Activated effector memory CD4-positive, alpha-beta T cell treated with anti-CD3 and anti-CD28 coated beads, Interleukin-2, amount 50 U/mL, for 16 hours (primary cell): ENCODE measurements around the gene DYNLT2B.
"Not testable (repeated sequence)": the region's sequence is repeated elsewhere in the genome, so short reads cannot be mapped to it uniquely, and the experiment has no call there.

Experiments used
- DNase-seq: peaks from one replicate; pipeline ENCODE4 v3.0.0-alpha.2; 2020

Gene DYNLT2B

GRCh38 chr3:196323691-196324090 lies 5.7 kb upstream of the DYNLT2B start:
- no peak for DNase-seq

- no peak for DNase-seq
These were observed 5.0 kb upstream of the DYNLT2B start for GRCh38 chr3:196323016-196323415.

GRCh38 chr3:196321162-196321561 lies 3.1 kb upstream of the DYNLT2B start:
- no peak for DNase-seq

GRCh38 chr3:196320137-196320536 lies 2.1 kb upstream of the DYNLT2B start:
- no peak for DNase-seq

GRCh38 chr3:196316799-196317686 lies 997 bp downstream of the DYNLT2B start:
- not testable (repeated sequence) for DNase-seq

GRCh38 chr3:196315821-196316220 lies 2.2 kb downstream of the DYNLT2B start:
- no peak for DNase-seq

GRCh38 chr3:196314597-196314996 lies 3.4 kb downstream of the DYNLT2B start:
- no peak for DNase-seq

GRCh38 chr3:196314086-196314485 lies 4.0 kb downstream of the DYNLT2B start:
- not testable (repeated sequence) for DNase-seq

- not testable (repeated sequence) for DNase-seq
These were observed 15.1 kb downstream of the DYNLT2B start for GRCh38 chr3:196302960-196303359.

GRCh38 chr3:196302551-196302950 lies 15.5 kb downstream of the DYNLT2B start:
- not testable (repeated sequence) for DNase-seq

GRCh38 chr3:196298521-196298920 lies 19.5 kb downstream of the DYNLT2B start:
- DNase-seq = no peak

- DNase-seq = no peak
These were observed 25.6 kb downstream of the DYNLT2B start for GRCh38 chr3:196292286-196292923.

- no peak for DNase-seq
These were observed 29.9 kb downstream of the DYNLT2B start for GRCh38 chr3:196288141-196288460.

- DNase-seq = peak; percentile 90
These were observed 30.4 kb downstream of the DYNLT2B start, which contains the start of gene PCYT1A for GRCh38 chr3:196287440-196288140. PCYT1A (minus strand) TSS chr3:196287726; CDS start chr3:196270531, 17,195 bp downstream.

- DNase-seq = peak; percentile 76
These were observed 31.0 kb downstream of the DYNLT2B start for GRCh38 chr3:196287090-196287439.

GRCh38 chr3:196284396-196284795 lies 33.6 kb downstream of the DYNLT2B start:
- DNase-seq = no peak

- no peak for DNase-seq
These were observed 36.1 kb downstream of the DYNLT2B start for GRCh38 chr3:196281962-196282361.

GRCh38 chr3:196280689-196281440 lies 37.2 kb downstream of the DYNLT2B start:
- no peak for DNase-seq

- no peak for DNase-seq
These were observed 42.9 kb downstream of the DYNLT2B start for GRCh38 chr3:196275126-196275525.

- DNase-seq = peak; percentile 82
These were observed 43.5 kb downstream of the DYNLT2B start for GRCh38 chr3:196274585-196274984.

GRCh38 chr3:196273655-196274054 lies 44.4 kb downstream of the DYNLT2B start:
- DNase-seq = no peak

- no peak for DNase-seq
These were observed 45.2 kb downstream of the DYNLT2B start for GRCh38 chr3:196272826-196273225.

- DNase-seq = no peak
These were observed 47.5 kb downstream of the DYNLT2B start for GRCh38 chr3:196270499-196270898.
